Muscle layer of duodenum (tissue), 2 donors: ENCODE measurements around the gene SEMA6C.

Source experiments
- H3K27ac ChIP-seq: one replicate; pipeline ENCODE4 v1.7.0; 2013; ENCODE audit warnings: mild to moderate bottlenecking, low read length
- H3K27me3 ChIP-seq: one replicate; pipeline ENCODE4 v1.7.0; 2013; ENCODE audit warnings: low read depth, mild to moderate bottlenecking, control low read depth, low read length
- H3K36me3 ChIP-seq, 2 donors: one replicate each; pipeline ENCODE4 v1.7.0; 2013; ENCODE audit warnings: low read length in 2 of 2, control low read depth in 1 of 2, mild to moderate bottlenecking in 1 of 2; ENCODE audit not compliant: insufficient read depth in 2 of 2, control insufficient read depth in 1 of 2
- H3K4me1 ChIP-seq, 2 donors: one replicate each; pipeline ENCODE4 v1.7.0; 2013; ENCODE audit warnings: low read length in 2 of 2, mild to moderate bottlenecking in 2 of 2, control low read depth in 1 of 2, moderate library complexity in 1 of 2; ENCODE audit not compliant: insufficient read depth in 2 of 2, control insufficient read depth in 1 of 2
- H3K4me3 ChIP-seq, 2 donors: one replicate each; pipeline ENCODE4 v1.7.0; 2013; ENCODE audit warnings: low read length in 2 of 2, low read depth in 1 of 2, mild to moderate bottlenecking in 1 of 2
- H3K9me3 ChIP-seq, 2 donors: one replicate each; pipeline ENCODE4 v1.7.0; 2013; ENCODE audit warnings: low read length in 2 of 2, control low read depth in 1 of 2, mild to moderate bottlenecking in 1 of 2; ENCODE audit not compliant: control insufficient read depth in 1 of 2
- donor health status: healthy.

Gene SEMA6C

GRCh38 chr1:151158751-151159251 lies 12.4 kb upstream of the SEMA6C start:
- peaks cover 0 to 10% of the 10 kb centered on the region in 2 donors for H3K4me1 ChIP-seq
- H3K4me3 ChIP-seq, result no peak overlapping the region
- no peak overlapping the region for H3K27ac ChIP-seq
- peaks cover 12 to 48% of the 10 kb centered on the region in 2 donors for H3K36me3 ChIP-seq
- H3K9me3 ChIP-seq, result no peaks in the 10 kb centered on the region
- H3K27me3 ChIP-seq, result no peaks in the 10 kb centered on the region

- Histone ChIP-seq H3K9me3 (no peaks in the 10 kb centered on the region), H3K4me1 (peaks cover 0 to 8% of the 10 kb centered on the region in 2 donors), H3K4me3 (no peak overlapping the region), H3K27me3 (no peaks in the 10 kb centered on the region), H3K27ac (no peak overlapping the region), H3K36me3 (peaks cover 12 to 48% of the 10 kb centered on the region in 2 donors)
Measured at GRCh38 chr1:151158326-151158725, 11.9 kb upstream of the SEMA6C start.

- no peaks in the 10 kb centered on the region for H3K27me3 ChIP-seq
- peak overlapping the region; percentile 46 to 54 for H3K4me3 ChIP-seq
- peaks cover 12 to 48% of the 10 kb centered on the region in 2 donors for H3K36me3 ChIP-seq
- H3K27ac ChIP-seq, result peak overlapping the region; percentile 46
- H3K4me1 ChIP-seq, result peaks cover 0 to 8% of the 10 kb centered on the region in 2 donors
- H3K9me3 ChIP-seq, result no peaks in the 10 kb centered on the region
Measured at GRCh38 chr1:151157067-151157531, 10.7 kb upstream of the SEMA6C start.

GRCh38 chr1:151156515-151156819 lies 10.0 kb upstream of the SEMA6C start, which contains the start of gene TNFAIP8L2:
Gene TNFAIP8L2, plus strand, starts transcription at chr1:151156649. Its CDS starts 2,049 bp downstream, at chr1:151158698.
- peaks cover 9 to 43% of the 10 kb centered on the region in 2 donors for H3K36me3 ChIP-seq
- no peaks in the 10 kb centered on the region for H3K9me3 ChIP-seq
- peaks cover 0 to 8% of the 10 kb centered on the region in 2 donors for H3K4me1 ChIP-seq
- H3K27me3 ChIP-seq, result no peaks in the 10 kb centered on the region
- peak within 1 kb of the TSS; percentile 46 for H3K27ac ChIP-seq
- H3K4me3 ChIP-seq, result peak within 1 kb of the TSS; percentile 46 to 54

GRCh38 chr1:151147665-151148064 lies 1.2 kb upstream of the SEMA6C start:
- Histone ChIP-seq H3K9me3 (no peaks in the 10 kb centered on the region), H3K4me1 (peaks cover 0 to 40% of the 10 kb centered on the region in 2 donors), H3K36me3 (no peaks in the 10 kb centered on the region), H3K4me3 (peak overlapping the region; percentile 74 to 92), H3K27ac (peak overlapping the region; percentile 82), H3K27me3 (no peaks in the 10 kb centered on the region)

GRCh38 chr1:151147132-151147503 lies 687 bp upstream of the SEMA6C start:
- Histone ChIP-seq H3K4me1 (peaks cover 0 to 40% of the 10 kb centered on the region in 2 donors), H3K36me3 (no peaks in the 10 kb centered on the region), H3K27ac (peak overlapping the region; percentile 82), H3K27me3 (no peaks in the 10 kb centered on the region), H3K9me3 (no peaks in the 10 kb centered on the region), H3K4me3 (peak overlapping the region; percentile 74 to 92)

- Histone ChIP-seq H3K4me3 (peak overlapping the region; percentile 74 to 92), H3K27ac (no peak overlapping the region), H3K4me1 (peaks cover 0 to 40% of the 10 kb centered on the region in 2 donors), H3K9me3 (no peaks in the 10 kb centered on the region), H3K36me3 (no peaks in the 10 kb centered on the region), H3K27me3 (no peaks in the 10 kb centered on the region)
Measured at GRCh38 chr1:151146072-151146411, 389 bp downstream of the SEMA6C start.

GRCh38 chr1:151145304-151146071 lies 943 bp downstream of the SEMA6C start:
- H3K27ac ChIP-seq, result no peak overlapping the region
- no peaks in the 10 kb centered on the region for H3K27me3 ChIP-seq
- no peaks in the 10 kb centered on the region for H3K9me3 ChIP-seq
- H3K4me3 ChIP-seq, result peak overlapping the region; percentile 74 to 92
- peaks cover 0 to 40% of the 10 kb centered on the region in 2 donors for H3K4me1 ChIP-seq
- no peaks in the 10 kb centered on the region for H3K36me3 ChIP-seq

GRCh38 chr1:151144474-151145303 lies 1.7 kb downstream of the SEMA6C start:
- no peaks in the 10 kb centered on the region for H3K27me3 ChIP-seq
- no peaks in the 10 kb centered on the region for H3K36me3 ChIP-seq
- H3K4me1 ChIP-seq, result peaks cover 0 to 40% of the 10 kb centered on the region in 2 donors
- H3K27ac ChIP-seq, result no peak overlapping the region
- no peaks in the 10 kb centered on the region for H3K9me3 ChIP-seq
- peak overlapping the region; percentile 74 to 92 for H3K4me3 ChIP-seq

GRCh38 chr1:151143986-151144385 lies 2.4 kb downstream of the SEMA6C start:
- H3K4me3 ChIP-seq, result no peak overlapping the region
- H3K9me3 ChIP-seq, result no peaks in the 10 kb centered on the region
- H3K27ac ChIP-seq, result no peak overlapping the region
- H3K36me3 ChIP-seq, result peaks cover 0 to 6% of the 10 kb centered on the region in 2 donors
- H3K27me3 ChIP-seq, result no peaks in the 10 kb centered on the region
- H3K4me1 ChIP-seq, result peaks cover 0 to 40% of the 10 kb centered on the region in 2 donors

GRCh38 chr1:151143057-151143435 lies 3.4 kb downstream of the SEMA6C start:
- peaks cover 0 to 40% of the 10 kb centered on the region in 2 donors for H3K4me1 ChIP-seq
- no peak overlapping the region for H3K27ac ChIP-seq
- no peak overlapping the region for H3K4me3 ChIP-seq
- H3K9me3 ChIP-seq, result no peaks in the 10 kb centered on the region
- H3K36me3 ChIP-seq, result peaks cover 0 to 7% of the 10 kb centered on the region in 2 donors
- H3K27me3 ChIP-seq, result no peaks in the 10 kb centered on the region
